Natural killer cell (primary cell): ENCODE measurements around the gene PIM3. TPM values are rescaled to one million over a fixed set of nuclear protein-coding genes. Genes with fewer than 3 reads are reported as not detected.

Experiments
- ATAC-seq, 3 donors: fragments of 150-1000 bp in 2 of 3; fragments of 200-7000 bp in 1 of 3; cut with Tn5 transposase; 1 replicate in 1 of 3; 2 replicates in 2 of 3; pipeline ENCODE4 v1.10.0; 2021; ENCODE audit warnings: mild to moderate bottlenecking in 2 of 3, moderate library complexity in 2 of 3
- DNase-seq, 2 donors: peaks; one replicate each; pipeline versions ENCODE4 v3.0.0 to v3.0.0-alpha.2; 2013 to 2021; ENCODE audit warnings: mixed read lengths in 1 of 2
- H3K27ac ChIP-seq: one replicate; pipeline ENCODE4 v1.5.1; 2013; ENCODE audit warnings: mild to moderate bottlenecking, low read length
- H3K27me3 ChIP-seq: one replicate; pipeline ENCODE4 v1.6.1; 2013; ENCODE audit warnings: low read length; ENCODE audit not compliant: control insufficient read depth, insufficient read depth
- H3K36me3 ChIP-seq: one replicate; pipeline ENCODE4 v1.6.1; 2013; ENCODE audit warnings: low read length; ENCODE audit not compliant: control insufficient read depth, insufficient read depth
- H3K4me1 ChIP-seq: one replicate; pipeline ENCODE4 v1.6.1; 2013; ENCODE audit warnings: low read length; ENCODE audit not compliant: control insufficient read depth, insufficient read depth
- H3K4me3 ChIP-seq: one replicate; pipeline ENCODE4 v1.5.1; 2013; ENCODE audit warnings: low read length
- H3K9me3 ChIP-seq: one replicate; pipeline ENCODE4 v1.6.1; 2013; ENCODE audit warnings: low read length; ENCODE audit not compliant: control insufficient read depth, insufficient read depth
- H3K27ac Mint-ChIP-seq, 2 donors: one replicate each; pipeline ENCODE4 v1.8.0; 2022; ENCODE audit warnings: mild to moderate bottlenecking in 2 of 2, mixed read lengths in 2 of 2, moderate library complexity in 1 of 2
- H3K27me3 Mint-ChIP-seq, 2 donors: one replicate each; pipeline ENCODE4 v1.8.0; 2022; ENCODE audit warnings: low read depth in 2 of 2, mixed read lengths in 2 of 2
- H3K36me3 Mint-ChIP-seq: one replicate; pipeline ENCODE4 v1.8.0; 2022; ENCODE audit warnings: mixed read lengths
- H3K4me1 Mint-ChIP-seq, 2 donors: one replicate each; pipeline ENCODE4 v1.8.0; 2022; ENCODE audit warnings: mixed read lengths in 2 of 2
- H3K4me3 Mint-ChIP-seq: one replicate; pipeline ENCODE4 v1.8.0; 2022; ENCODE audit warnings: mild to moderate bottlenecking, moderate library complexity, mixed read lengths
- H3K9me3 Mint-ChIP-seq, 2 donors: one replicate each; pipeline ENCODE4 v1.8.0; 2022; ENCODE audit warnings: mixed read lengths in 2 of 2
- whole genome bisulfite sequencing: methylation state at CpG from one replicate; pipeline ENCODE4 v1.1.7; 2013; ENCODE audit warnings: missing lambda C conversion rate; ENCODE audit not compliant: insufficient coverage; 5-methylcytosine and 5-hydroxymethylcytosine counted together
- intact Hi-C: fragments of 100-400 bp; cut with micrococcal nuclease; formaldehyde crosslinking; loops from one replicate; pipeline ENCODE4 v1.14.2; 2022
- total RNA-seq, 4 donors: library from RNA; stranded (reverse); fragments of 120-200 nt in 1 of 4; gene quantifications; one replicate each; pipeline versions ENCODE4 v1.2.3 to v1.2.4, GENCODE V29; 2013 to 2022
- TF ChIP-seq, protein P1 (sequence below): fragments of 200-600 bp; IDR thresholded peaks from one replicate; pipeline ENCODE4 v1.8.0; 2022; ENCODE audit warnings: antibody characterized with exemption

PIM3 gene
- total RNA-seq, 3 donors from 2014 or later (not counting 1 experiment from before 2014, with no cell fraction given): 107 to 130 (median 129) TPM

- peaks cover 10% of the 10 kb centered on the region for H3K27me3 ChIP-seq
- TF ChIP-seq, protein P1, sequence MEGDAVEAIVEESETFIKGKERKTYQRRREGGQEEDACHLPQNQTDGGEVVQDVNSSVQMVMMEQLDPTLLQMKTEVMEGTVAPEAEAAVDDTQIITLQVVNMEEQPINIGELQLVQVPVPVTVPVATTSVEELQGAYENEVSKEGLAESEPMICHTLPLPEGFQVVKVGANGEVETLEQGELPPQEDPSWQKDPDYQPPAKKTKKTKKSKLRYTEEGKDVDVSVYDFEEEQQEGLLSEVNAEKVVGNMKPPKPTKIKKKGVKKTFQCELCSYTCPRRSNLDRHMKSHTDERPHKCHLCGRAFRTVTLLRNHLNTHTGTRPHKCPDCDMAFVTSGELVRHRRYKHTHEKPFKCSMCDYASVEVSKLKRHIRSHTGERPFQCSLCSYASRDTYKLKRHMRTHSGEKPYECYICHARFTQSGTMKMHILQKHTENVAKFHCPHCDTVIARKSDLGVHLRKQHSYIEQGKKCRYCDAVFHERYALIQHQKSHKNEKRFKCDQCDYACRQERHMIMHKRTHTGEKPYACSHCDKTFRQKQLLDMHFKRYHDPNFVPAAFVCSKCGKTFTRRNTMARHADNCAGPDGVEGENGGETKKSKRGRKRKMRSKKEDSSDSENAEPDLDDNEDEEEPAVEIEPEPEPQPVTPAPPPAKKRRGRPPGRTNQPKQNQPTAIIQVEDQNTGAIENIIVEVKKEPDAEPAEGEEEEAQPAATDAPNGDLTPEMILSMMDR: no peak
- peaks cover 0 to 10% of the 10 kb centered on the region in 2 donors for H3K27me3 Mint-ChIP-seq
- WGBS: 80% methylated on average over 7 of the region's 7 CpGs
- H3K9me3 Mint-ChIP-seq: no peaks in the 10 kb centered on the region
- peaks cover 6% of the 10 kb centered on the region for H3K4me1 ChIP-seq
- ATAC-seq (no peak), DNase-seq (no peak)
- no peaks in the 10 kb centered on the region for H3K36me3 Mint-ChIP-seq
- intact Hi-C loops: no loop called here
- no peaks in the 10 kb centered on the region for H3K9me3 ChIP-seq
- H3K4me1 Mint-ChIP-seq: peaks cover 0 to 5% of the 10 kb centered on the region in 2 donors
- H3K27ac Mint-ChIP-seq: no peak overlapping the region
- H3K27ac ChIP-seq: no peak overlapping the region
- no peak overlapping the region for H3K4me3 ChIP-seq
- no peak overlapping the region for H3K4me3 Mint-ChIP-seq
- no peaks in the 10 kb centered on the region for H3K36me3 ChIP-seq
These were observed 42.2 kb downstream of the PIM3 start for GRCh38 chr22:50002791-50003190.

- H3K9me3 Mint-ChIP-seq: no peaks in the 10 kb centered on the region
- Histone ChIP-seq H3K4me1 (peaks cover 3% of the 10 kb centered on the region), H3K4me3 (no peak overlapping the region), H3K27ac (no peak overlapping the region), H3K9me3 (no peaks in the 10 kb centered on the region), H3K36me3 (no peaks in the 10 kb centered on the region), H3K27me3 (peaks cover 7% of the 10 kb centered on the region)
- H3K4me3 Mint-ChIP-seq: no peak overlapping the region
- no peaks in the 10 kb centered on the region for H3K36me3 Mint-ChIP-seq
- H3K27me3 Mint-ChIP-seq: peaks cover 0 to 6% of the 10 kb centered on the region in 2 donors
- TF ChIP-seq, protein P1: no peak
- 43% methylated on average over 4 of the region's 4 CpGs for WGBS
- no peak overlapping the region for H3K27ac Mint-ChIP-seq
- DNase-seq: no peak
- no peaks in the 10 kb centered on the region for H3K4me1 Mint-ChIP-seq
- intact Hi-C loops: no loop called here
- ATAC-seq: no peak
These were observed 44.3 kb downstream of the PIM3 start for GRCh38 chr22:50004918-50005317.

GRCh38 chr22:50007057-50007511 is 46.5 kb downstream of the PIM3 start:
- Mint-ChIP-seq H3K27ac (no peak overlapping the region), H3K4me3 (no peak overlapping the region), H3K27me3 (peaks cover 8 to 16% of the 10 kb centered on the region in 2 donors), H3K36me3 (no peaks in the 10 kb centered on the region), H3K9me3 (no peaks in the 10 kb centered on the region), H3K4me1 (peaks cover 0 to 10% of the 10 kb centered on the region in 2 donors)
- Histone ChIP-seq H3K36me3 (no peaks in the 10 kb centered on the region), H3K4me1 (peaks cover 14% of the 10 kb centered on the region), H3K27ac (no peak overlapping the region), H3K9me3 (no peaks in the 10 kb centered on the region), H3K4me3 (no peak overlapping the region), H3K27me3 (peaks cover 5% of the 10 kb centered on the region)
- intact Hi-C loops: no loop called here
- DNase-seq (no peak), ATAC-seq (no peak)
- WGBS: 91% methylated on average over 1 of the region's 3 CpGs
- TF ChIP-seq, protein P1: no peak
